Uterus (tissue), 2 donors: ENCODE data around the gene COL4A4.

Experiments
- POLR2A ChIP-seq, 2 donors: fragments of 450-650 bp; IDR thresholded peaks; one replicate each; pipeline ENCODE4 v1.6.1; 2016; ENCODE audit warnings: antibody characterized with exemption in 2 of 2, mild to moderate bottlenecking in 1 of 2, moderate library complexity in 1 of 2
- TF ChIP-seq, protein P1 (sequence below), 4 experiments: fragments of 200-600 bp in 2 of 4; fragments of 450-650 bp in 2 of 4; sonication (generic) in 2 of 4; IDR thresholded peaks; one replicate each; pipeline ENCODE4 v1.5.1; 2016 to 2019; ENCODE audit warnings: antibody characterized with exemption in 4 of 4, mild to moderate bottlenecking in 2 of 4, moderate library complexity in 1 of 4

DNA sequence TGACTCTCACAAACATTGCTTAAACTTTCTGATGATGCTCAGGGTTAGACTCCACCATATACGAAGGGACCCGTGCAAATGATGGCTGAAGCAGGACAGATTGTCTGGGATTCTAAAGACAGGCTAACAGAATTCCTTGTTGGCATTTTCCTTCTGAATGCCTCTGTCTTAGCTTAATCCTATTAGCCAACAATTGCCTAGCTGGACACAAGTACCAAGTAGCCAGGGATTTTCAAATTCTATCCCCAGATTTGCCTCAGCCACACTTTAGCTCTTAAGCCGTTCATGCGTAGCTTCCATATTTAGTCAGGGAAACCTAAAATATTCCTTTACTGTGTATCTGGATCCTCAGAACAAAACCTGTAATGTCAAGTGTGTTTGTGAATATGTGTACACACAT lies 40.4 kb upstream of the COL4A4 start:
- TF ChIP-seq, protein P1, sequence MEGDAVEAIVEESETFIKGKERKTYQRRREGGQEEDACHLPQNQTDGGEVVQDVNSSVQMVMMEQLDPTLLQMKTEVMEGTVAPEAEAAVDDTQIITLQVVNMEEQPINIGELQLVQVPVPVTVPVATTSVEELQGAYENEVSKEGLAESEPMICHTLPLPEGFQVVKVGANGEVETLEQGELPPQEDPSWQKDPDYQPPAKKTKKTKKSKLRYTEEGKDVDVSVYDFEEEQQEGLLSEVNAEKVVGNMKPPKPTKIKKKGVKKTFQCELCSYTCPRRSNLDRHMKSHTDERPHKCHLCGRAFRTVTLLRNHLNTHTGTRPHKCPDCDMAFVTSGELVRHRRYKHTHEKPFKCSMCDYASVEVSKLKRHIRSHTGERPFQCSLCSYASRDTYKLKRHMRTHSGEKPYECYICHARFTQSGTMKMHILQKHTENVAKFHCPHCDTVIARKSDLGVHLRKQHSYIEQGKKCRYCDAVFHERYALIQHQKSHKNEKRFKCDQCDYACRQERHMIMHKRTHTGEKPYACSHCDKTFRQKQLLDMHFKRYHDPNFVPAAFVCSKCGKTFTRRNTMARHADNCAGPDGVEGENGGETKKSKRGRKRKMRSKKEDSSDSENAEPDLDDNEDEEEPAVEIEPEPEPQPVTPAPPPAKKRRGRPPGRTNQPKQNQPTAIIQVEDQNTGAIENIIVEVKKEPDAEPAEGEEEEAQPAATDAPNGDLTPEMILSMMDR (IDR thresholded peaks at IDR 0.05), result no peak
- TF ChIP-seq POLR2A (IDR thresholded peaks at IDR 0.05), result no peak
